ENCODE data around the gene WDR54. TPM values are rescaled to one million over a fixed set of nuclear protein-coding genes. Genes with fewer than 3 reads are reported as not detected.
A peak's percentile ranks its signal among the peaks of the same experiment; 100 is the strongest.

WDR54 gene
- total RNA-seq, 4 donors from 2014 or later = 2.3 to 7.0 TPM; not detected in 2

DNA sequence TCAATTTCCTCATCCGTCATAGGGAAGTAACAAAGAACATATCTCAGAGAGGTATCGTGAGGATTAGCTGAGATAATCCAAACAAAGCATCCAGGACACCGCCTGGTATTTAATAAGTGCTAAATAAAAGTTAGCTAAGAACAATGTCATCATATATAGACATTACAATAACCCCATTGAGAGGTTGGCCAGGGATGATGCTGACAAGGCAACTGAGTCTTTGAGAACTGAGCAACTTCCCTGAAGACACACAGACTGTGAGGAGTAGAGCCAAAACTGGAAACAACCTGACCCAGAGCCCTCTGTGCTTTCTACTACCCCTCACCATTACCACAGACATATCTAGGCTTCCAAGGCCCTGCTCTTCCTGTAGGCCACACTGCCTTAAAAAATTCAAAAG is 39.8 kb upstream of the WDR54 start:
- Histone ChIP-seq H3K27me3 (no peaks in the 10 kb centered on the region), H3K27ac (no peak overlapping the region), H3K36me3 (peaks cover 0 to 12% (median 0%) of the 10 kb centered on the region in 4 donors), H3K4me3 (no peak overlapping the region), H3K4me1 (peaks cover 10 to 37% (median 26%) of the 10 kb centered on the region in 4 donors), H3K9me3 (no peaks in the 10 kb centered on the region)
- in situ Hi-C loops (cut with MboI; ENCODE audit: low pct_ligation_motif_present in 1 of 4, low pct_unique_long_range_greater_than_20kb in 1 of 4, low sequenced_read_pairs in 3 of 4) (no loop called here), intact Hi-C loops (cut with DNase I; ENCODE audit: low total_unique reads) (no loop called here)
- no peak for TF ChIP-seq EP300 (IDR thresholded peaks at IDR 0.05; ENCODE audit: low read depth)
- 75 to 92% methylated on average over 3 of the region's 3 CpGs for WGBS, 2 donors (ENCODE audit: low coverage in 1 of 2)
- no peak for DNase-seq

DNA sequence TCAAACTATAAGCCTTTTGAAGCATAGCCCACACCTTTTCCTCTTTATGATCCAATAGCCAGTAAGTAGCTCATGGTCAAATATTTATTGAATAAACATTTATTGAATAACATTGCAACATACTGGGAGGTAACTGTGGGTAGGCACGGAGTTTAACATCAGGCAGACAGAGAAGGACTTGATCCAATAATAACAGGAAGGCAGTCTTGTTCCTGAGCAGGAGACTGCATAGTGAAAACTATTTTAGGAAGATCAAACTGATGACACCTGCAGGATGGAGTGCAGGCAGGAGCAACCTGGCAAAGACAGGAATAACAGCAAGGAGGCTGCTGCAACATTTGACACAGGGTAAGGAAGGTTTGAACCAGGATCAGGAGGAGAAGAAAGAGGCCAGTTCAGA is 38.3 kb upstream of the WDR54 start:
- in situ Hi-C loops (cut with MboI; ENCODE audit: low pct_ligation_motif_present in 1 of 4, low pct_unique_long_range_greater_than_20kb in 1 of 4, low sequenced_read_pairs in 3 of 4) = no loop called here
- peaks cover 0 to 4% (median 0%) of the 10 kb centered on the region in 4 donors for H3K36me3 ChIP-seq
- H3K9me3 ChIP-seq = no peaks in the 10 kb centered on the region
- WGBS, 2 donors (ENCODE audit: low coverage in 1 of 2) = 25 to 26% methylated on average over 1 of the region's 1 CpG
- peak overlapping the region; percentile 15 to 60 (median 40) for H3K27ac ChIP-seq
- no peak for DNase-seq
- H3K4me3 ChIP-seq = no peak overlapping the region
- intact Hi-C loops (cut with DNase I; ENCODE audit: low total_unique reads) = no loop called here
- no peaks in the 10 kb centered on the region for H3K27me3 ChIP-seq
- TF ChIP-seq POLR2AphosphoS5 (IDR thresholded peaks at IDR 0.05) (no peak), EP300 (IDR thresholded peaks at IDR 0.05; ENCODE audit: low read depth) (no peak), POLR2A (IDR thresholded peaks at IDR 0.05) (no peak)
- TF ChIP-seq, protein P1, sequence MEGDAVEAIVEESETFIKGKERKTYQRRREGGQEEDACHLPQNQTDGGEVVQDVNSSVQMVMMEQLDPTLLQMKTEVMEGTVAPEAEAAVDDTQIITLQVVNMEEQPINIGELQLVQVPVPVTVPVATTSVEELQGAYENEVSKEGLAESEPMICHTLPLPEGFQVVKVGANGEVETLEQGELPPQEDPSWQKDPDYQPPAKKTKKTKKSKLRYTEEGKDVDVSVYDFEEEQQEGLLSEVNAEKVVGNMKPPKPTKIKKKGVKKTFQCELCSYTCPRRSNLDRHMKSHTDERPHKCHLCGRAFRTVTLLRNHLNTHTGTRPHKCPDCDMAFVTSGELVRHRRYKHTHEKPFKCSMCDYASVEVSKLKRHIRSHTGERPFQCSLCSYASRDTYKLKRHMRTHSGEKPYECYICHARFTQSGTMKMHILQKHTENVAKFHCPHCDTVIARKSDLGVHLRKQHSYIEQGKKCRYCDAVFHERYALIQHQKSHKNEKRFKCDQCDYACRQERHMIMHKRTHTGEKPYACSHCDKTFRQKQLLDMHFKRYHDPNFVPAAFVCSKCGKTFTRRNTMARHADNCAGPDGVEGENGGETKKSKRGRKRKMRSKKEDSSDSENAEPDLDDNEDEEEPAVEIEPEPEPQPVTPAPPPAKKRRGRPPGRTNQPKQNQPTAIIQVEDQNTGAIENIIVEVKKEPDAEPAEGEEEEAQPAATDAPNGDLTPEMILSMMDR (IDR thresholded peaks at IDR 0.05) = no peak
- peaks cover 10 to 41% (median 26%) of the 10 kb centered on the region in 4 donors for H3K4me1 ChIP-seq

GRCh38 chr2:74384051-74384450 is 37.5 kb upstream of the WDR54 start:
- in situ Hi-C loops (cut with MboI; ENCODE audit: low pct_ligation_motif_present in 1 of 4, low pct_unique_long_range_greater_than_20kb in 1 of 4, low sequenced_read_pairs in 3 of 4) (no loop called here), intact Hi-C loops (cut with DNase I; ENCODE audit: low total_unique reads) (no loop called here)
- no peak for DNase-seq
- peaks cover 0 to 4% (median 0%) of the 10 kb centered on the region in 4 donors for H3K36me3 ChIP-seq
- peak overlapping the region in 2 of 4 donors; percentile 36 to 60 for H3K27ac ChIP-seq
- TF ChIP-seq POLR2AphosphoS5 (IDR thresholded peaks at IDR 0.05) = no peak
- no peak for TF ChIP-seq POLR2A (IDR thresholded peaks at IDR 0.05)
- TF ChIP-seq EP300 (IDR thresholded peaks at IDR 0.05; ENCODE audit: low read depth) = no peak
- TF ChIP-seq, protein P1 (IDR thresholded peaks at IDR 0.05) = no peak
- 83 to 86% methylated on average over 3 of the region's 3 CpGs for WGBS, 2 donors (ENCODE audit: low coverage in 1 of 2)
- H3K4me1 ChIP-seq = peaks cover 10 to 43% (median 26%) of the 10 kb centered on the region in 4 donors
- H3K9me3 ChIP-seq = no peaks in the 10 kb centered on the region
- H3K27me3 ChIP-seq = no peaks in the 10 kb centered on the region
- H3K4me3 ChIP-seq = no peak overlapping the region

DNA sequence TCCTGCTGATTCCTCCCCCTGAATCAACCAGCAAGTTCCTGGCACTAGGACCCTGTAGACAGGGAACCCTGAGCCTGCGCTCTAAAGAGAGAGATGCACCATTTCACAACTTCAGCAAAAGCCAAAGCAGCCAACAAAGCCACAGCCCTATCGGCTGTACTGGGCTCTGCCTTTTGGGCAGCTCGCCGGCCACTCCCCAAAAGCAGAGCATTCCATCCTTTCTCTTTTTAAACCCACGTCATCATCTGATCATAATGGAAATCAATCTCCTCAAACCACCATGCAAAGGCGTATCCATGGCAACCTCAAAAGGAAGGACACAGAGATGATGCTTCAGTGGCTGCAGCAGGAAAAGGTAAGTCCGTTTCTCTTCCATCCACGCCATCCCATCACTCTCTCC is 36.1 kb upstream of the WDR54 start:
- in situ Hi-C loops (cut with MboI; ENCODE audit: low pct_ligation_motif_present in 1 of 4, low pct_unique_long_range_greater_than_20kb in 1 of 4, low sequenced_read_pairs in 3 of 4) (no loop called here), intact Hi-C loops (cut with DNase I; ENCODE audit: low total_unique reads) (no loop called here)
- Histone ChIP-seq H3K4me3 (no peak overlapping the region), H3K27ac (no peak overlapping the region), H3K27me3 (no peaks in the 10 kb centered on the region), H3K4me1 (peaks cover 5 to 43% (median 25%) of the 10 kb centered on the region in 4 donors), H3K9me3 (no peaks in the 10 kb centered on the region), H3K36me3 (peaks cover 0 to 4% (median 0%) of the 10 kb centered on the region in 4 donors)
- no peak for DNase-seq
- TF ChIP-seq POLR2A (IDR thresholded peaks at IDR 0.05) (no peak), POLR2AphosphoS5 (IDR thresholded peaks at IDR 0.05) (no peak), EP300 (IDR thresholded peaks at IDR 0.05; ENCODE audit: low read depth) (no peak)
- TF ChIP-seq, protein P1 (IDR thresholded peaks at IDR 0.05) = no peak
- WGBS, 2 donors (ENCODE audit: low coverage in 1 of 2) = 88 to 89% methylated on average over 7 to 8 of the region's 8 CpGs

DNA sequence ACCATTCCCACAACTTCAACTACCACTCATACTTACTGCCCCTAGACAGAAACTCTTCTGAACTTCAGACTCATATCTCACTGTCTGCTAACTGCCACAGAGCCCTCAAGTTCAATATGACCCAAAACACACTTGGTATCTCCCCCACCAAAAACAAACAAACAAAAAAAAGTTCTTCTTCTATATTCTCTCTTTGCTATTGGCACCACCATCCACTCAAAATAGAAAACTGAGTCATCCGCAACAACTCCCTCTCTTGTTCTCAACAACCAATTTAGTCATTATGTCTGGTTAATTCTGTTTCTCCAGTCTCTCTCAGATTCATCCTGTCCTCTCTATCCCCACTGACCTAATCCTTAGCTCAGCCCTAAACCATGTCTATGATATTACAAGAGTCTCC is 34.2 kb upstream of the WDR54 start:
- no peak overlapping the region for H3K27ac ChIP-seq
- intact Hi-C loops (cut with DNase I; ENCODE audit: low total_unique reads) = no loop called here
- no peak overlapping the region for H3K4me3 ChIP-seq
- H3K9me3 ChIP-seq = no peaks in the 10 kb centered on the region
- 79 to 100% methylated on average over 1 of the region's 1 CpG for WGBS, 2 donors (ENCODE audit: low coverage in 1 of 2)
- TF ChIP-seq, protein P1 (IDR thresholded peaks at IDR 0.05) = no peak
- TF ChIP-seq POLR2AphosphoS5 (IDR thresholded peaks at IDR 0.05) (no peak), EP300 (IDR thresholded peaks at IDR 0.05; ENCODE audit: low read depth) (no peak), POLR2A (IDR thresholded peaks at IDR 0.05) (no peak)
- peaks cover 0 to 4% (median 0%) of the 10 kb centered on the region in 4 donors for H3K36me3 ChIP-seq
- peaks cover 5 to 45% (median 28%) of the 10 kb centered on the region in 4 donors for H3K4me1 ChIP-seq
- H3K27me3 ChIP-seq = no peaks in the 10 kb centered on the region
- in situ Hi-C loops (cut with MboI; ENCODE audit: low pct_ligation_motif_present in 1 of 4, low pct_unique_long_range_greater_than_20kb in 1 of 4, low sequenced_read_pairs in 3 of 4) = no loop called here
- DNase-seq = no peak

All from transverse colon (tissue), 4 donors.